Gastroesophageal sphincter (tissue), 4 donors: ENCODE results near the gene PFDN1. TPM values are rescaled to one million over a fixed set of nuclear protein-coding genes. Genes with fewer than 3 reads are reported as not detected.

Experiments used
- ATAC-seq: fragments of 150-250 bp; one replicate; pipeline ENCODE4 v1.9.1; 2016; ENCODE audit warnings: mild to moderate bottlenecking, moderate library complexity
- H3K27ac ChIP-seq, 4 donors: fragments of 200-600 bp; sonication (generic) in 3 of 4; 1 replicate in 3 of 4; 2 replicates in 1 of 4; pipeline ENCODE4 v1.5.1; 2016 to 2019
- H3K27me3 ChIP-seq: fragments of 200-600 bp; sonication (generic); one replicate; pipeline ENCODE4 v1.5.1; 2019
- H3K36me3 ChIP-seq, 2 donors: fragments of 200-600 bp; sonication (generic); one replicate each; pipeline ENCODE4 v1.5.1; 2019; ENCODE audit warnings: control low read depth in 1 of 2
- H3K4me1 ChIP-seq, 3 donors: fragments of 200-600 bp; sonication (generic); 1 replicate in 2 of 3; 2 replicates in 1 of 3; pipeline ENCODE4 v1.5.1; 2016 to 2019; ENCODE audit warnings: control low read depth in 2 of 3
- H3K4me3 ChIP-seq, 2 donors: fragments of 200-600 bp; sonication (generic); one replicate each; pipeline ENCODE4 v1.5.1; 2019; ENCODE audit warnings: mild to moderate bottlenecking in 1 of 2, moderate library complexity in 1 of 2
- H3K9me3 ChIP-seq, 3 donors: fragments of 200-600 bp; sonication (generic); one replicate each; pipeline ENCODE4 v1.5.1; 2017 to 2019; ENCODE audit warnings: control low read depth in 2 of 3
- CTCF ChIP-seq, 4 experiments: fragments of 200-600 bp in 2 of 4; fragments of 450-650 bp in 2 of 4; sonication (generic) in 1 of 4; IDR thresholded peaks; one replicate each; pipeline ENCODE4 v1.5.1; 2017 to 2019; ENCODE audit warnings: antibody characterized with exemption in 4 of 4, mild to moderate bottlenecking in 2 of 4, moderate library complexity in 2 of 4
- EP300 ChIP-seq: sonication (generic); formaldehyde crosslinking; IDR thresholded peaks from one replicate; pipeline ENCODE4 v1.6.1; 2017; ENCODE audit warnings: antibody characterized with exemption, mild to moderate bottlenecking
- POLR2A ChIP-seq, 2 donors: fragments of 450-650 bp; IDR thresholded peaks; one replicate each; pipeline ENCODE4 v1.6.1; 2017; ENCODE audit warnings: antibody characterized with exemption in 2 of 2, mild to moderate bottlenecking in 2 of 2, moderate library complexity in 1 of 2
- POLR2AphosphoS5 ChIP-seq: sonication (generic); formaldehyde crosslinking; IDR thresholded peaks from one replicate; pipeline ENCODE4 v1.6.1; 2017; ENCODE audit warnings: antibody characterized with exemption
- WGBS, 2 donors: methylation state at CpG; one replicate each; pipeline ENCODE4 v1.1.5; 2018; ENCODE audit warnings: low coverage in 1 of 2; 5-methylcytosine and 5-hydroxymethylcytosine counted together
- total RNA-seq, 4 donors: library from RNA; depleted of rRNA; stranded (reverse); fragments of >200 nt; gene quantifications; one replicate each; pipeline ENCODE4 v1.1.0, GENCODE V29; 2016

PFDN1 gene
- total RNA-seq, 4 donors from 2014 or later: 66.1 to 99.7 (median 92.8) TPM

GRCh38 chr5:140262221-140262620 lies 40.7 kb downstream of the PFDN1 start:
- WGBS, 2 donors: 88% methylated on average over 2 of the region's 3 CpGs; no CpG with 5 or more reads in 1 of the 2 donors
- ATAC-seq: no peak
- H3K9me3 ChIP-seq: no peaks in the 10 kb centered on the region
- no peak overlapping the region for H3K4me3 ChIP-seq
- peak overlapping the region in 3 of 4 donors; percentile 57 to 71 (median 68) for H3K27ac ChIP-seq
- no peaks in the 10 kb centered on the region for H3K27me3 ChIP-seq
- TF ChIP-seq EP300 (no peak), CTCF (IDR thresholded peaks at IDR 0.05) (no peak), POLR2AphosphoS5 (no peak), POLR2A (IDR thresholded peaks at IDR 0.05) (no peak)
- peaks cover 7 to 28% (median 7%) of the 10 kb centered on the region in 3 donors for H3K4me1 ChIP-seq
- peaks cover 0 to 8% of the 10 kb centered on the region in 2 donors for H3K36me3 ChIP-seq

- TF ChIP-seq CTCF (IDR thresholded peaks at IDR 0.05) (peak in 1 of 4 experiments; percentile 32), POLR2AphosphoS5 (peak; percentile 26), POLR2A (IDR thresholded peaks at IDR 0.05) (no peak), EP300 (no peak)
- Histone ChIP-seq H3K27ac (peak overlapping the region; percentile 20 to 71 (median 62)), H3K4me3 (no peak overlapping the region), H3K9me3 (no peaks in the 10 kb centered on the region), H3K27me3 (no peaks in the 10 kb centered on the region), H3K4me1 (peaks cover 7 to 23% (median 7%) of the 10 kb centered on the region in 3 donors), H3K36me3 (peaks cover 0 to 8% of the 10 kb centered on the region in 2 donors)
- 12 to 28% methylated on average over 7 to 8 of the region's 8 CpGs for WGBS, 2 donors
- peak; percentile 93 for ATAC-seq
Observed at GRCh38 chr5:140261403-140262171, 41.3 kb downstream of the PFDN1 start.

- no peak for TF ChIP-seq EP300
- no peak for TF ChIP-seq POLR2AphosphoS5
- TF ChIP-seq POLR2A (IDR thresholded peaks at IDR 0.05): no peak
- no peak for TF ChIP-seq CTCF (IDR thresholded peaks at IDR 0.05)
- 96 to 100% methylated on average over 2 of the region's 2 CpGs for WGBS, 2 donors
- peaks cover 7 to 36% (median 7%) of the 10 kb centered on the region in 3 donors for H3K4me1 ChIP-seq
- no peak overlapping the region for H3K4me3 ChIP-seq
- no peaks in the 10 kb centered on the region for H3K9me3 ChIP-seq
- H3K27ac ChIP-seq: no peak overlapping the region
- H3K36me3 ChIP-seq: peaks cover 0 to 8% of the 10 kb centered on the region in 2 donors
- H3K27me3 ChIP-seq: no peaks in the 10 kb centered on the region
- ATAC-seq: no peak
Observed at GRCh38 chr5:140260089-140260656, 42.7 kb downstream of the PFDN1 start.

- H3K9me3 ChIP-seq: no peaks in the 10 kb centered on the region
- H3K36me3 ChIP-seq: peaks cover 0 to 8% of the 10 kb centered on the region in 2 donors
- TF ChIP-seq POLR2AphosphoS5 (no peak), EP300 (no peak)
- 94 to 100% methylated on average over 2 of the region's 2 CpGs for WGBS, 2 donors
- peaks cover 7 to 40% (median 7%) of the 10 kb centered on the region in 3 donors for H3K4me1 ChIP-seq
- H3K4me3 ChIP-seq: no peak overlapping the region
- ATAC-seq: no peak
- H3K27me3 ChIP-seq: no peaks in the 10 kb centered on the region
- H3K27ac ChIP-seq: no peak overlapping the region
Observed at GRCh38 chr5:140259500-140259899, 43.4 kb downstream of the PFDN1 start.

GRCh38 chr5:140258873-140259272 lies 44.0 kb downstream of the PFDN1 start:
- TF ChIP-seq POLR2A (IDR thresholded peaks at IDR 0.05) (no peak), CTCF (IDR thresholded peaks at IDR 0.05) (no peak), EP300 (no peak), POLR2AphosphoS5 (no peak)
- WGBS, 2 donors: 90 to 94% methylated on average over 2 to 4 of the region's 4 CpGs
- no peak overlapping the region for H3K27ac ChIP-seq
- no peaks in the 10 kb centered on the region for H3K27me3 ChIP-seq
- peaks cover 7 to 46% (median 9%) of the 10 kb centered on the region in 3 donors for H3K4me1 ChIP-seq
- H3K4me3 ChIP-seq: no peak overlapping the region
- no peak for ATAC-seq
- peaks cover 0 to 8% of the 10 kb centered on the region in 2 donors for H3K36me3 ChIP-seq
- no peaks in the 10 kb centered on the region for H3K9me3 ChIP-seq
